Uterus (tissue), 2 donors: Measurements from ENCODE around the gene FAM83F.

Experiments
- CTCF ChIP-seq, 4 experiments: fragments of 200-600 bp in 2 of 4; fragments of 450-650 bp in 2 of 4; sonication (generic) in 2 of 4; IDR thresholded peaks; one replicate each; pipeline ENCODE4 v1.5.1; 2016 to 2019; ENCODE audit warnings: antibody characterized with exemption in 4 of 4, mild to moderate bottlenecking in 2 of 4, moderate library complexity in 1 of 4
- POLR2A ChIP-seq, 2 donors: fragments of 450-650 bp; IDR thresholded peaks; one replicate each; pipeline ENCODE4 v1.6.1; 2016; ENCODE audit warnings: antibody characterized with exemption in 2 of 2, mild to moderate bottlenecking in 1 of 2, moderate library complexity in 1 of 2

- TF ChIP-seq CTCF (IDR thresholded peaks at IDR 0.05), result no peak
- no peak for TF ChIP-seq POLR2A (IDR thresholded peaks at IDR 0.05)
Measured at GRCh38 chr22:39979458-39979857, 15.3 kb upstream of the FAM83F start.
